ENCODE results near the gene NEK6. TPM values are rescaled to one million over a fixed set of nuclear protein-coding genes. Genes with fewer than 3 reads are reported as not detected.

The NEK6 gene
- total RNA-seq, 1 donor, result 64.3 TPM

GRCh38 chr9:124274738-124275137 is 17.0 kb downstream of the NEK6 start:
- H3K4me3 ChIP-seq (ENCODE audit: low read depth, low read length), result no peak overlapping the region
- TF ChIP-seq, protein P1, sequence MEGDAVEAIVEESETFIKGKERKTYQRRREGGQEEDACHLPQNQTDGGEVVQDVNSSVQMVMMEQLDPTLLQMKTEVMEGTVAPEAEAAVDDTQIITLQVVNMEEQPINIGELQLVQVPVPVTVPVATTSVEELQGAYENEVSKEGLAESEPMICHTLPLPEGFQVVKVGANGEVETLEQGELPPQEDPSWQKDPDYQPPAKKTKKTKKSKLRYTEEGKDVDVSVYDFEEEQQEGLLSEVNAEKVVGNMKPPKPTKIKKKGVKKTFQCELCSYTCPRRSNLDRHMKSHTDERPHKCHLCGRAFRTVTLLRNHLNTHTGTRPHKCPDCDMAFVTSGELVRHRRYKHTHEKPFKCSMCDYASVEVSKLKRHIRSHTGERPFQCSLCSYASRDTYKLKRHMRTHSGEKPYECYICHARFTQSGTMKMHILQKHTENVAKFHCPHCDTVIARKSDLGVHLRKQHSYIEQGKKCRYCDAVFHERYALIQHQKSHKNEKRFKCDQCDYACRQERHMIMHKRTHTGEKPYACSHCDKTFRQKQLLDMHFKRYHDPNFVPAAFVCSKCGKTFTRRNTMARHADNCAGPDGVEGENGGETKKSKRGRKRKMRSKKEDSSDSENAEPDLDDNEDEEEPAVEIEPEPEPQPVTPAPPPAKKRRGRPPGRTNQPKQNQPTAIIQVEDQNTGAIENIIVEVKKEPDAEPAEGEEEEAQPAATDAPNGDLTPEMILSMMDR (IDR thresholded peaks at IDR 0.05; ENCODE audit: insufficient read depth, low read length), result no peak
- DNase-seq (ENCODE audit: low read depth), result no peak

- DNase-seq (ENCODE audit: low read depth), result no peak
- H3K4me3 ChIP-seq (ENCODE audit: low read depth, low read length), result no peak overlapping the region
- TF ChIP-seq, protein P1 (IDR thresholded peaks at IDR 0.05; ENCODE audit: insufficient read depth, low read length), result no peak
Observed at GRCh38 chr9:124277420-124277819, 19.7 kb downstream of the NEK6 start.

DNA sequence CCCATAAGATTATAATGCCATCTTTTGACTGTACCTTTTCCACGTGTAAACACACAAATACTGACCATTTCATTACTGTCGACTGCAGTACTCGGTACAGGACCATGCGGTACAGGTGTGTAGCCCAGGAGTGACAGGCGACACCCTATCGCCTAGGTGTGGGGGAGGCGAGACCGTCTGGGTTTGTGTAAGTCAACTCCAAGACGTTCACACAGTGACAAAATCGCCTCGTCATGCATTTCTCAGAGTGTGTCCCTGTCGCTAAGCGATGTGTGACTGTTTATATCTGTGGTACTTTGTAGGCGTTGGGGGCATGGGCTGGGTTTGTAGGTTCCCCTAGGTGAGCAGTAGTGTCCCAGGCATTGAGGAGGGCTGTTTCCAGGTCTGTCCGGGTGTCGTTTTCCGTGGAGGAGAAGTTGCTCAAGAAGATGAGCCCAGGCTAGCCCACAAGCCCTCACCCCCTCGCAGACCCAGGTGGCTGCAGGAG is 20.3 kb downstream of the NEK6 start:
- TF ChIP-seq, protein P1 (IDR thresholded peaks at IDR 0.05; ENCODE audit: insufficient read depth, low read length), result no peak
- DNase-seq (ENCODE audit: low read depth), result no peak
- H3K4me3 ChIP-seq (ENCODE audit: low read depth, low read length), result no peak overlapping the region

GRCh38 chr9:124279531-124280175 is 21.9 kb downstream of the NEK6 start:
- TF ChIP-seq, protein P1 (IDR thresholded peaks at IDR 0.05; ENCODE audit: insufficient read depth, low read length), result no peak
- no peak overlapping the region for H3K4me3 ChIP-seq (ENCODE audit: low read depth, low read length)
- no peak for DNase-seq (ENCODE audit: low read depth)

- peak; percentile 91 for DNase-seq (ENCODE audit: low read depth)
- TF ChIP-seq, protein P1 (IDR thresholded peaks at IDR 0.05; ENCODE audit: insufficient read depth, low read length), result no peak
- no peak overlapping the region for H3K4me3 ChIP-seq (ENCODE audit: low read depth, low read length)
Observed at GRCh38 chr9:124280176-124280691, 22.5 kb downstream of the NEK6 start.

GRCh38 chr9:124281931-124282371 is 24.2 kb downstream of the NEK6 start:
- DNase-seq (ENCODE audit: low read depth), result no peak
- H3K4me3 ChIP-seq (ENCODE audit: low read depth, low read length), result no peak overlapping the region
- TF ChIP-seq, protein P1 (IDR thresholded peaks at IDR 0.05; ENCODE audit: insufficient read depth, low read length), result no peak

All from fibroblast of the aortic adventitia (primary cell).